ENCODE results near the gene NR2C2.

DNA sequence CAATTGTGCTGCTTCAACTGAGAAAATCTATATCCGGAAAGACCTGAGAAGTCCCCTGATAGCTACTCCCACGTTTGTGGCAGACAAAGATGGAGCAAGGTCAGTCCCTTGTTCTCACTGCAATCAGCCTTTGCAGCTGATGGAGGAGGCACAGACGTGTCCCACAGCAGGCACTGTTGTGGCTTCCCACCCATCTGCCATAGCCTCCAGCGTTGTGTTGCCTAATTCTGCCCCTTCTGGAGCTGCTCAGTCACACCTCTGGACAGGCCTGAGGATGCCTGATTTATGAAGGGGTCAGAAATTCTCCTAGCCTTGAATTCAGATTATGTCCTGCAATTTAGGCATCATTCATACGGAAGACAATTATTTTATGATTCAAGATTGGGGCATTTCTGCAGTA, 75.9 kb downstream of the NR2C2 start:
- TF ChIP-seq, protein P1, sequence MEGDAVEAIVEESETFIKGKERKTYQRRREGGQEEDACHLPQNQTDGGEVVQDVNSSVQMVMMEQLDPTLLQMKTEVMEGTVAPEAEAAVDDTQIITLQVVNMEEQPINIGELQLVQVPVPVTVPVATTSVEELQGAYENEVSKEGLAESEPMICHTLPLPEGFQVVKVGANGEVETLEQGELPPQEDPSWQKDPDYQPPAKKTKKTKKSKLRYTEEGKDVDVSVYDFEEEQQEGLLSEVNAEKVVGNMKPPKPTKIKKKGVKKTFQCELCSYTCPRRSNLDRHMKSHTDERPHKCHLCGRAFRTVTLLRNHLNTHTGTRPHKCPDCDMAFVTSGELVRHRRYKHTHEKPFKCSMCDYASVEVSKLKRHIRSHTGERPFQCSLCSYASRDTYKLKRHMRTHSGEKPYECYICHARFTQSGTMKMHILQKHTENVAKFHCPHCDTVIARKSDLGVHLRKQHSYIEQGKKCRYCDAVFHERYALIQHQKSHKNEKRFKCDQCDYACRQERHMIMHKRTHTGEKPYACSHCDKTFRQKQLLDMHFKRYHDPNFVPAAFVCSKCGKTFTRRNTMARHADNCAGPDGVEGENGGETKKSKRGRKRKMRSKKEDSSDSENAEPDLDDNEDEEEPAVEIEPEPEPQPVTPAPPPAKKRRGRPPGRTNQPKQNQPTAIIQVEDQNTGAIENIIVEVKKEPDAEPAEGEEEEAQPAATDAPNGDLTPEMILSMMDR (IDR thresholded peaks at IDR 0.05; ENCODE audit: low read depth, low read length, missing input control) = no peak
- TF ChIP-seq, protein P2, sequence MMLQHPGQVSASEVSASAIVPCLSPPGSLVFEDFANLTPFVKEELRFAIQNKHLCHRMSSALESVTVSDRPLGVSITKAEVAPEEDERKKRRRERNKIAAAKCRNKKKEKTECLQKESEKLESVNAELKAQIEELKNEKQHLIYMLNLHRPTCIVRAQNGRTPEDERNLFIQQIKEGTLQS (IDR thresholded peaks at IDR 0.05) = no peak
- TF ChIP-seq YY1 (IDR thresholded peaks at IDR 0.05) (no peak), JUND (IDR thresholded peaks at IDR 0.05) (no peak), EGR1 (IDR thresholded peaks at IDR 0.05; ENCODE audit: low read depth in 2 of 2) (no peak), RAD21 (IDR thresholded peaks at IDR 0.05) (no peak), SP1 (IDR thresholded peaks at IDR 0.05) (no peak), TAF1 (conservative IDR thresholded peaks at IDR 0.05) (no peak), RXRA (IDR thresholded peaks at IDR 0.05) (no peak), GABPA (IDR thresholded peaks at IDR 0.05 in 1 of 2, conservative IDR thresholded peaks at IDR 0.05 in 1 of 2) (no peak)
- TF ChIP-seq, protein P3, sequence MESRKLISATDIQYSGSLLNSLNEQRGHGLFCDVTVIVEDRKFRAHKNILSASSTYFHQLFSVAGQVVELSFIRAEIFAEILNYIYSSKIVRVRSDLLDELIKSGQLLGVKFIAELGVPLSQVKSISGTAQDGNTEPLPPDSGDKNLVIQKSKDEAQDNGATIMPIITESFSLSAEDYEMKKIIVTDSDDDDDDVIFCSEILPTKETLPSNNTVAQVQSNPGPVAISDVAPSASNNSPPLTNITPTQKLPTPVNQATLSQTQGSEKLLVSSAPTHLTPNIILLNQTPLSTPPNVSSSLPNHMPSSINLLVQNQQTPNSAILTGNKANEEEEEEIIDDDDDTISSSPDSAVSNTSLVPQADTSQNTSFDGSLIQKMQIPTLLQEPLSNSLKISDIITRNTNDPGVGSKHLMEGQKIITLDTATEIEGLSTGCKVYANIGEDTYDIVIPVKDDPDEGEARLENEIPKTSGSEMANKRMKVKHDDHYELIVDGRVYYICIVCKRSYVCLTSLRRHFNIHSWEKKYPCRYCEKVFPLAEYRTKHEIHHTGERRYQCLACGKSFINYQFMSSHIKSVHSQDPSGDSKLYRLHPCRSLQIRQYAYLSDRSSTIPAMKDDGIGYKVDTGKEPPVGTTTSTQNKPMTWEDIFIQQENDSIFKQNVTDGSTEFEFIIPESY (IDR thresholded peaks at IDR 0.05) = no peak
- TF ChIP-seq, protein P4, sequence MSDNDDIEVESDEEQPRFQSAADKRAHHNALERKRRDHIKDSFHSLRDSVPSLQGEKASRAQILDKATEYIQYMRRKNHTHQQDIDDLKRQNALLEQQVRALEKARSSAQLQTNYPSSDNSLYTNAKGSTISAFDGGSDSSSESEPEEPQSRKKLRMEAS (IDR thresholded peaks at IDR 0.05) = no peak
